H9 (cell line): ENCODE data around the gene SOX13. TPM values are rescaled to one million over a fixed set of nuclear protein-coding genes. Genes with fewer than 3 reads are reported as not detected.

Experiments used
- DNase-seq: peaks from one replicate; pipeline ENCODE4 v3.0.0-alpha.2; 2017
- H2AFZ ChIP-seq: one replicate; pipeline ENCODE4 v1.6.1; 2013; ENCODE audit warnings: mild to moderate bottlenecking, low read length, control low read depth, moderate library complexity
- H2AK5ac ChIP-seq: 2 replicates; pipeline ENCODE4 v1.6.1; 2013; ENCODE audit warnings: low read length, control low read depth, mixed read lengths; ENCODE audit not compliant: insufficient read length
- H2BK120ac ChIP-seq: one replicate; pipeline ENCODE4 v1.6.1; 2013; ENCODE audit warnings: low read depth, mild to moderate bottlenecking, low read length, control low read depth, inconsistent platforms; ENCODE audit not compliant: poor library complexity, severe bottlenecking
- H2BK12ac ChIP-seq: 2 replicates; pipeline ENCODE4 v1.6.1; 2013; ENCODE audit warnings: low read length, control low read depth, mixed read lengths, low read depth; ENCODE audit not compliant: insufficient read length
- H2BK15ac ChIP-seq: 2 replicates; pipeline ENCODE4 v1.6.1; 2013; ENCODE audit warnings: low read depth, low read length, control low read depth
- H2BK20ac ChIP-seq: one replicate; pipeline ENCODE4 v1.6.1; 2013; ENCODE audit warnings: low read depth, mild to moderate bottlenecking, low read length, control low read depth, inconsistent platforms; ENCODE audit not compliant: poor library complexity, severe bottlenecking
- H2BK5ac ChIP-seq: 2 replicates; pipeline ENCODE4 v1.6.1; 2013; ENCODE audit warnings: low read length, control low read depth, mixed read lengths; ENCODE audit not compliant: insufficient read length
- H3K14ac ChIP-seq: 2 replicates; pipeline ENCODE4 v1.6.1; 2013; ENCODE audit warnings: low read length, control low read depth; ENCODE audit not compliant: insufficient read depth
- H3K18ac ChIP-seq: 2 replicates; pipeline ENCODE4 v1.6.1; 2013; ENCODE audit warnings: low read depth, mild to moderate bottlenecking, mixed read lengths, low read length, control low read depth; ENCODE audit not compliant: insufficient read length
- H3K23ac ChIP-seq: 2 replicates; pipeline ENCODE4 v1.6.1; 2013; ENCODE audit warnings: low read length, control low read depth, mixed read lengths, low read depth; ENCODE audit not compliant: insufficient read length
- H3K23me2 ChIP-seq: 2 replicates; pipeline ENCODE4 v1.6.1; 2013; ENCODE audit warnings: low read depth, mild to moderate bottlenecking, mixed read lengths, low read length, control low read depth; ENCODE audit not compliant: insufficient read length, poor library complexity, severe bottlenecking
- H3K27ac ChIP-seq: 2 replicates; pipeline ENCODE4 v1.5.1; 2013; ENCODE audit warnings: low read length, control low read depth, mixed read lengths, low read depth; ENCODE audit not compliant: insufficient read length
- H3K27me3 ChIP-seq: 2 replicates; pipeline ENCODE4 v1.6.1; 2013; ENCODE audit warnings: low read length, control low read depth, inconsistent platforms; ENCODE audit not compliant: insufficient read depth
- H3K4ac ChIP-seq: 2 replicates; pipeline ENCODE4 v1.6.1; 2013; ENCODE audit warnings: low read depth, mild to moderate bottlenecking, control low read depth, inconsistent platforms, low read length, moderate library complexity
- H3K4me1 ChIP-seq: 2 replicates; pipeline ENCODE4 v1.6.1; 2013; ENCODE audit warnings: low read length, control low read depth, inconsistent platforms; ENCODE audit not compliant: insufficient read depth
- H3K4me2 ChIP-seq: 2 replicates; pipeline ENCODE4 v1.6.1; 2013; ENCODE audit warnings: low read length, control low read depth, mixed read lengths; ENCODE audit not compliant: insufficient read length, insufficient read depth
- H3K56ac ChIP-seq: 2 replicates; pipeline ENCODE4 v1.6.1; 2013; ENCODE audit warnings: low read depth, mild to moderate bottlenecking, mixed read lengths, low read length, control low read depth; ENCODE audit not compliant: insufficient read length
- H3K79me1 ChIP-seq: 2 replicates; pipeline ENCODE4 v1.6.1; 2013; ENCODE audit warnings: low read depth, mild to moderate bottlenecking, moderate library complexity, low read length, control low read depth, inconsistent platforms; ENCODE audit not compliant: insufficient read depth, poor library complexity, severe bottlenecking
- H3K79me2 ChIP-seq: 2 replicates; pipeline ENCODE4 v1.6.1; 2013; ENCODE audit warnings: low read length, control low read depth, inconsistent platforms; ENCODE audit not compliant: insufficient read depth
- H3K9ac ChIP-seq: 2 replicates; pipeline ENCODE4 v1.6.1; 2013; ENCODE audit warnings: low read length, control low read depth, mixed read lengths; ENCODE audit not compliant: insufficient read length; ENCODE audit errors: extremely low read depth
- H3K9me3 ChIP-seq: one replicate; pipeline ENCODE4 v1.6.1; 2013; ENCODE audit warnings: low read depth, low read length, inconsistent platforms; ENCODE audit not compliant: control insufficient read depth
- H3T11ph ChIP-seq: one replicate; pipeline ENCODE4 v1.6.1; 2013; ENCODE audit warnings: mild to moderate bottlenecking, low read length, control low read depth, inconsistent platforms
- H4K20me1 ChIP-seq: one replicate; pipeline ENCODE4 v1.6.1; 2013; ENCODE audit not compliant: control insufficient read depth, insufficient read length, insufficient read depth
- H4K5ac ChIP-seq: 2 replicates; pipeline ENCODE4 v1.6.1; 2013; ENCODE audit warnings: low read depth, mild to moderate bottlenecking, mixed read lengths, low read length, control low read depth; ENCODE audit not compliant: insufficient read length
- H4K8ac ChIP-seq: replicated peaks from 2 replicates; pipeline ENCODE4 v1.6.1; 2013; ENCODE audit warnings: low read length, control low read depth, mixed read lengths, low read depth; ENCODE audit not compliant: insufficient read length
- H4K91ac ChIP-seq: 2 replicates; pipeline ENCODE4 v1.6.1; 2013; ENCODE audit warnings: low read depth, mild to moderate bottlenecking, moderate library complexity, mixed read lengths, low read length, control low read depth; ENCODE audit not compliant: insufficient read length
- H3K27ac Mint-ChIP-seq, 3 experiments: 2 replicates in 2 of 3; 3 replicates in 1 of 3; pipeline ENCODE4 v1.8.0; 2020 to 2021; ENCODE audit warnings: mixed read lengths in 3 of 3, mild to moderate bottlenecking in 1 of 3, moderate library complexity in 1 of 3
- H3K27me3 Mint-ChIP-seq: 2 replicates; pipeline ENCODE4 v1.8.0; 2021; ENCODE audit warnings: low read depth, mild to moderate bottlenecking, moderate library complexity, mixed read lengths
- H3K36me3 Mint-ChIP-seq, 3 experiments: 2 replicates in 2 of 3; 3 replicates in 1 of 3; pipeline ENCODE4 v1.8.0; 2020 to 2021; ENCODE audit warnings: low read depth in 3 of 3, mixed read lengths in 3 of 3; ENCODE audit not compliant: insufficient read depth in 1 of 3
- H3K4me1 Mint-ChIP-seq, 2 experiments: 2 replicates each; pipeline ENCODE4 v1.8.0; 2020; ENCODE audit warnings: mixed read lengths in 2 of 2
- H3K4me3 Mint-ChIP-seq, 2 experiments: 2 replicates in 1 of 2; 3 replicates in 1 of 2; pipeline ENCODE4 v1.8.0; 2020 to 2021; ENCODE audit warnings: mild to moderate bottlenecking in 2 of 2, mixed read lengths in 2 of 2, moderate library complexity in 1 of 2
- H3K9me3 Mint-ChIP-seq, 2 experiments: 2 replicates in 1 of 2; 3 replicates in 1 of 2; pipeline ENCODE4 v1.8.0; 2020; ENCODE audit warnings: mild to moderate bottlenecking in 2 of 2, mixed read lengths in 2 of 2, moderate library complexity in 1 of 2
- WGBS: extraction: QIAGEN DNeasy Blood & Tissue Kit; methylation state at CpG from one replicate; pipeline ENCODE4 v1.1.7; 2013; ENCODE audit warnings: missing lambda C conversion rate, low lambda C conversion rate, mixed read lengths; ENCODE audit not compliant: insufficient read length; ENCODE audit errors: extremely low coverage; 5-methylcytosine and 5-hydroxymethylcytosine counted together
- total RNA-seq: library from RNA; stranded (reverse); gene quantifications from 2 replicates; pipeline ENCODE4 v1.2.1, GENCODE V29; 2021
- TF ChIP-seq, protein P1 (sequence below): fragments of 200-600 bp; sonication (generic); conservative IDR thresholded peaks from 3 replicates; pipeline ENCODE4 v1.8.0; 2021; ENCODE audit warnings: antibody characterized with exemption, mild to moderate bottlenecking

SOX13 gene
- total RNA-seq, 1 experiment from 2014 or later, result 120 TPM

DNA sequence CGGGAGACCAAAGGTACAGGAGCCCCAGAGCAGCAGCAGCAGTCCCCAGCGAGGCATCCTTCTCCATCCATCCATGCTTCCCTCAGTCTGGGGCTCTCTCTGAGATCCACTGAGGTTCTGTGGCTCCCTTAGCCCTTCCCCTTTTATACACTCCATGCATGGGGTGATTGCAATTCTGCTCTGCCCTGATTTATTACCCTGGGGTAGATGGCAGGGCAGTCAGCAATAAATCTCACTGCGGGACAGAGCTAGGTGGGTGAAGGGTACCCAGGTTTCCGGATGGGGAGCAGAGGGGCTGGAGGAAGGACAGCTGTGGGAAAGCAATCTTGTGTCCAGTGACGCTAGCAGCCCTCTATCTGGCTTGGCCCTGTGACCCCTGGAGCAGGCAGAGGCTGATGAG, 93.3 kb downstream of the SOX13 start, which contains the start of gene REN:
Gene REN, minus strand, starts transcription at position 119 of the 400 bp plus-strand sequence. Its CDS starts 44 bp downstream, at position 75.
- no peaks in the 10 kb centered on the region for H3K27me3 ChIP-seq
- peaks cover 28 to 32% of the 10 kb centered on the region in 2 experiments for H3K9me3 Mint-ChIP-seq
- H3K27ac Mint-ChIP-seq, result no peak within 1 kb of the TSS; a peak in 1 of 7 replicates
- no peak within 1 kb of the TSS for H2BK15ac ChIP-seq
- no peak within 1 kb of the TSS for H3K27ac ChIP-seq
- no CpG with 5 or more reads among the region's 5 CpGs for WGBS
- no peak within 1 kb of the TSS for H3K4ac ChIP-seq
- peaks cover 20% of the 10 kb centered on the region for H3K27me3 Mint-ChIP-seq
- H3K14ac ChIP-seq, result no peak within 1 kb of the TSS
- no peak within 1 kb of the TSS for H3K18ac ChIP-seq
- no peak within 1 kb of the TSS for H3K4me3 Mint-ChIP-seq
- H2AK5ac ChIP-seq, result no peak within 1 kb of the TSS
- no peak within 1 kb of the TSS for H4K8ac ChIP-seq
- H4K20me1 ChIP-seq, result no peaks in the 10 kb centered on the region
- H3K9me3 ChIP-seq, result peaks cover 21% of the 10 kb centered on the region
- no peaks in the 10 kb centered on the region for H3K23me2 ChIP-seq
- H4K5ac ChIP-seq, result no peak within 1 kb of the TSS
- H3K23ac ChIP-seq, result no peak within 1 kb of the TSS
- no peak within 1 kb of the TSS for H2BK12ac ChIP-seq
- no peak within 1 kb of the TSS for H3K56ac ChIP-seq
- H4K91ac ChIP-seq, result no peak within 1 kb of the TSS
- no peak within 1 kb of the TSS for H3T11ph ChIP-seq
- H3K4me1 ChIP-seq, result no peaks in the 10 kb centered on the region
- H3K9ac ChIP-seq, result no peak within 1 kb of the TSS
- H2AFZ ChIP-seq, result no peak within 1 kb of the TSS
- no peak within 1 kb of the TSS for H2BK5ac ChIP-seq
- H3K79me2 ChIP-seq, result no peaks in the 10 kb centered on the region
- no peak within 1 kb of the TSS for H2BK20ac ChIP-seq
- no peaks in the 10 kb centered on the region for H3K79me1 ChIP-seq
- no peak within 1 kb of the TSS for H3K4me2 ChIP-seq
- TF ChIP-seq, protein P1, sequence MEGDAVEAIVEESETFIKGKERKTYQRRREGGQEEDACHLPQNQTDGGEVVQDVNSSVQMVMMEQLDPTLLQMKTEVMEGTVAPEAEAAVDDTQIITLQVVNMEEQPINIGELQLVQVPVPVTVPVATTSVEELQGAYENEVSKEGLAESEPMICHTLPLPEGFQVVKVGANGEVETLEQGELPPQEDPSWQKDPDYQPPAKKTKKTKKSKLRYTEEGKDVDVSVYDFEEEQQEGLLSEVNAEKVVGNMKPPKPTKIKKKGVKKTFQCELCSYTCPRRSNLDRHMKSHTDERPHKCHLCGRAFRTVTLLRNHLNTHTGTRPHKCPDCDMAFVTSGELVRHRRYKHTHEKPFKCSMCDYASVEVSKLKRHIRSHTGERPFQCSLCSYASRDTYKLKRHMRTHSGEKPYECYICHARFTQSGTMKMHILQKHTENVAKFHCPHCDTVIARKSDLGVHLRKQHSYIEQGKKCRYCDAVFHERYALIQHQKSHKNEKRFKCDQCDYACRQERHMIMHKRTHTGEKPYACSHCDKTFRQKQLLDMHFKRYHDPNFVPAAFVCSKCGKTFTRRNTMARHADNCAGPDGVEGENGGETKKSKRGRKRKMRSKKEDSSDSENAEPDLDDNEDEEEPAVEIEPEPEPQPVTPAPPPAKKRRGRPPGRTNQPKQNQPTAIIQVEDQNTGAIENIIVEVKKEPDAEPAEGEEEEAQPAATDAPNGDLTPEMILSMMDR, result no peak
- no peak within 1 kb of the TSS for H2BK120ac ChIP-seq
- no peak for DNase-seq
- H3K36me3 Mint-ChIP-seq, result peaks cover 0 to 15% (median 5%) of the 10 kb centered on the region in 3 experiments; a peak in 5 of 7 replicates
- H3K4me1 Mint-ChIP-seq, result peaks cover 0 to 2% of the 10 kb centered on the region in 2 experiments; a peak in 2 of 4 replicates
